C4-2B (cell line): ENCODE results near the gene PZP.

Source experiments
- ZFX ChIP-seq: fragments of 450-650 bp; IDR thresholded peaks from 2 replicates; pipeline ENCODE4 v1.6.1; 2017
- TF ChIP-seq, protein P1 (sequence below): fragments of 450-650 bp; conservative IDR thresholded peaks from 2 replicates; pipeline ENCODE4 v1.5.1; 2017; ENCODE audit warnings: mild to moderate bottlenecking

DNA sequence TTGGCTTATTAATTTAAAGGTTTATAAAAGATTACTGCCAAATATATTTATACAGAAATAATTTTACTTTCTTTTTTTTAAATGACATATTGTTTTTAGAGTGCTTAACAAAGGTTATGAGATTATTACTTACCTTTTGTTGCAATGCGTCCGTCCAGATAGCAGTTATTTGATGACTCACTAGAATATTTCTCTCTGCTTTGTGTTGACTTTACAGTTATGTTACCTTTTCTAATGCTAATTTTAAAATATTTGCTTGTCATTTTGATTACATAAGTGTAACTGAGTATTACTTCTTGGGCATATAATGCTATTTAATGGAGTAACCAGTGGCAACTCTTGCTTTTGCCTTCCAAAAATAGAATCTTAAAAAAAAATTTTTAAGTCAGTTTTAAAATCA, 6.3 kb upstream of the PZP start:
- TF ChIP-seq, protein P1, sequence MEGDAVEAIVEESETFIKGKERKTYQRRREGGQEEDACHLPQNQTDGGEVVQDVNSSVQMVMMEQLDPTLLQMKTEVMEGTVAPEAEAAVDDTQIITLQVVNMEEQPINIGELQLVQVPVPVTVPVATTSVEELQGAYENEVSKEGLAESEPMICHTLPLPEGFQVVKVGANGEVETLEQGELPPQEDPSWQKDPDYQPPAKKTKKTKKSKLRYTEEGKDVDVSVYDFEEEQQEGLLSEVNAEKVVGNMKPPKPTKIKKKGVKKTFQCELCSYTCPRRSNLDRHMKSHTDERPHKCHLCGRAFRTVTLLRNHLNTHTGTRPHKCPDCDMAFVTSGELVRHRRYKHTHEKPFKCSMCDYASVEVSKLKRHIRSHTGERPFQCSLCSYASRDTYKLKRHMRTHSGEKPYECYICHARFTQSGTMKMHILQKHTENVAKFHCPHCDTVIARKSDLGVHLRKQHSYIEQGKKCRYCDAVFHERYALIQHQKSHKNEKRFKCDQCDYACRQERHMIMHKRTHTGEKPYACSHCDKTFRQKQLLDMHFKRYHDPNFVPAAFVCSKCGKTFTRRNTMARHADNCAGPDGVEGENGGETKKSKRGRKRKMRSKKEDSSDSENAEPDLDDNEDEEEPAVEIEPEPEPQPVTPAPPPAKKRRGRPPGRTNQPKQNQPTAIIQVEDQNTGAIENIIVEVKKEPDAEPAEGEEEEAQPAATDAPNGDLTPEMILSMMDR, result no peak
- no peak for TF ChIP-seq ZFX
